Spleen (tissue), 7 donors: ENCODE data around the gene ATP7A.

Source experiments
- POLR2A ChIP-seq, 3 donors: fragments of 450-650 bp; IDR thresholded peaks; one replicate each; pipeline ENCODE4 v1.5.1; 2017; ENCODE audit warnings: antibody characterized with exemption in 3 of 3, mild to moderate bottlenecking in 1 of 3
- POLR2AphosphoS5 ChIP-seq, 3 donors: sonication (generic); formaldehyde crosslinking; IDR thresholded peaks; one replicate each; pipeline ENCODE4 v1.5.1; 2017; ENCODE audit warnings: antibody characterized with exemption in 3 of 3
- TF ChIP-seq, protein P1 (sequence below), 11 experiments: fragments of 200-600 bp in 7 of 11; fragments of 450-650 bp in 4 of 11; sonication (generic) in 4 of 11; IDR thresholded peaks in 8 of 11; conservative IDR thresholded peaks in 3 of 11; 1 replicate in 7 of 11; 2 replicates in 4 of 11; pipeline versions ENCODE4 v1.4.0 to v1.8.0; 2016 to 2021; ENCODE audit warnings: antibody characterized with exemption in 11 of 11, inconsistent platforms in 4 of 11, mild to moderate bottlenecking in 1 of 11
- donor health status: DM: no; HTN: no; CAD: no; lungs with moderate emphysema.
- donor health status: DM: no; HTN: no; CAD: no.
- donor health status: DM: no; HTN: no; CAD: no.

DNA sequence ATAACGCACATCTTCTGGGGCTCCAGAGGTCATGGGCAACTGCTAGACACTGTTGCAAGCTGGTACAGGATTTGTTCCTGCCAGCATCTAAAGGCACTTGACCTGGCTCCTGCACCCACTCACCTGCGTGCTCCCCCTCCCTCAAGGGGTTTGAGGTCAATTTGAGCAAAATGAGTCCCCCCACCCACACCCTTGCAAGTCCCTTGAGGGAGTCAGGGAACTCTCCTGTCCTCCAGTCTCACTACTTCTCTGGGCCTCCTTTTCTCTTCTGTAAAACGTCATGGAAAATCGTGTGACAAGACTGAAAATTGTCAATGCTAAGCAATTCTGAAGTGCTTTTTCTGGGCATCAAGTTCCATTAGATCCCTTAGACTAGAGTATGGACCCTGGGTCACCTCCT, 153.7 kb downstream of the ATP7A start:
- TF ChIP-seq POLR2A (IDR thresholded peaks at IDR 0.05), result no peak
- TF ChIP-seq, protein P1, sequence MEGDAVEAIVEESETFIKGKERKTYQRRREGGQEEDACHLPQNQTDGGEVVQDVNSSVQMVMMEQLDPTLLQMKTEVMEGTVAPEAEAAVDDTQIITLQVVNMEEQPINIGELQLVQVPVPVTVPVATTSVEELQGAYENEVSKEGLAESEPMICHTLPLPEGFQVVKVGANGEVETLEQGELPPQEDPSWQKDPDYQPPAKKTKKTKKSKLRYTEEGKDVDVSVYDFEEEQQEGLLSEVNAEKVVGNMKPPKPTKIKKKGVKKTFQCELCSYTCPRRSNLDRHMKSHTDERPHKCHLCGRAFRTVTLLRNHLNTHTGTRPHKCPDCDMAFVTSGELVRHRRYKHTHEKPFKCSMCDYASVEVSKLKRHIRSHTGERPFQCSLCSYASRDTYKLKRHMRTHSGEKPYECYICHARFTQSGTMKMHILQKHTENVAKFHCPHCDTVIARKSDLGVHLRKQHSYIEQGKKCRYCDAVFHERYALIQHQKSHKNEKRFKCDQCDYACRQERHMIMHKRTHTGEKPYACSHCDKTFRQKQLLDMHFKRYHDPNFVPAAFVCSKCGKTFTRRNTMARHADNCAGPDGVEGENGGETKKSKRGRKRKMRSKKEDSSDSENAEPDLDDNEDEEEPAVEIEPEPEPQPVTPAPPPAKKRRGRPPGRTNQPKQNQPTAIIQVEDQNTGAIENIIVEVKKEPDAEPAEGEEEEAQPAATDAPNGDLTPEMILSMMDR (IDR thresholded peaks at IDR 0.05 in 8 of 11, conservative IDR thresholded peaks at IDR 0.05 in 3 of 11), result no peak
- no peak for TF ChIP-seq POLR2AphosphoS5 (IDR thresholded peaks at IDR 0.05)
